Mammary epithelial cell (primary cell): ENCODE data around the gene NUP93.

Experiments
- EZH2 ChIP-seq: IDR thresholded peaks from 2 replicates; pipeline ENCODE4 v1.6.1; 2012; ENCODE audit warnings: low read length, inconsistent platforms, borderline replicate concordance
- TF ChIP-seq, protein P1 (sequence below), 2 donors: IDR thresholded peaks in 1 of 2; conservative IDR thresholded peaks in 1 of 2; 2 replicates each; pipeline ENCODE4 v1.5.1; 2011 to 2012; ENCODE audit warnings: inconsistent platforms in 2 of 2, low read length in 2 of 2, mild to moderate bottlenecking in 2 of 2, control low read depth in 1 of 2, low read depth in 1 of 2; ENCODE audit not compliant: insufficient read depth in 1 of 2; ENCODE audit errors: extremely low read depth in 1 of 2

- TF ChIP-seq EZH2, result no peak
- TF ChIP-seq, protein P1, sequence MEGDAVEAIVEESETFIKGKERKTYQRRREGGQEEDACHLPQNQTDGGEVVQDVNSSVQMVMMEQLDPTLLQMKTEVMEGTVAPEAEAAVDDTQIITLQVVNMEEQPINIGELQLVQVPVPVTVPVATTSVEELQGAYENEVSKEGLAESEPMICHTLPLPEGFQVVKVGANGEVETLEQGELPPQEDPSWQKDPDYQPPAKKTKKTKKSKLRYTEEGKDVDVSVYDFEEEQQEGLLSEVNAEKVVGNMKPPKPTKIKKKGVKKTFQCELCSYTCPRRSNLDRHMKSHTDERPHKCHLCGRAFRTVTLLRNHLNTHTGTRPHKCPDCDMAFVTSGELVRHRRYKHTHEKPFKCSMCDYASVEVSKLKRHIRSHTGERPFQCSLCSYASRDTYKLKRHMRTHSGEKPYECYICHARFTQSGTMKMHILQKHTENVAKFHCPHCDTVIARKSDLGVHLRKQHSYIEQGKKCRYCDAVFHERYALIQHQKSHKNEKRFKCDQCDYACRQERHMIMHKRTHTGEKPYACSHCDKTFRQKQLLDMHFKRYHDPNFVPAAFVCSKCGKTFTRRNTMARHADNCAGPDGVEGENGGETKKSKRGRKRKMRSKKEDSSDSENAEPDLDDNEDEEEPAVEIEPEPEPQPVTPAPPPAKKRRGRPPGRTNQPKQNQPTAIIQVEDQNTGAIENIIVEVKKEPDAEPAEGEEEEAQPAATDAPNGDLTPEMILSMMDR (conservative IDR thresholded peaks at IDR 0.05 in 1 of 2, IDR thresholded peaks at IDR 0.05 in 1 of 2; ENCODE audit: extremely low read depth in 1 of 2, insufficient read depth in 1 of 2, low read depth in 1 of 2, low read length in 2 of 2), result no peak
Measured at GRCh38 chr16:56701534-56701933, 28.4 kb upstream of the NUP93 start.
